NCI-H2107 (cell line): Measurements from ENCODE around the gene SLC16A5.
"Not testable (repeated sequence)": the region's sequence is repeated elsewhere in the genome, so short reads cannot be mapped to it uniquely, and the experiment has no call there.

Experiments used
- DNase-seq: peaks from one replicate; lab custom pipeline; 2025; lab: John Stamatoyannopoulos, UW

SLC16A5 gene

DNA sequence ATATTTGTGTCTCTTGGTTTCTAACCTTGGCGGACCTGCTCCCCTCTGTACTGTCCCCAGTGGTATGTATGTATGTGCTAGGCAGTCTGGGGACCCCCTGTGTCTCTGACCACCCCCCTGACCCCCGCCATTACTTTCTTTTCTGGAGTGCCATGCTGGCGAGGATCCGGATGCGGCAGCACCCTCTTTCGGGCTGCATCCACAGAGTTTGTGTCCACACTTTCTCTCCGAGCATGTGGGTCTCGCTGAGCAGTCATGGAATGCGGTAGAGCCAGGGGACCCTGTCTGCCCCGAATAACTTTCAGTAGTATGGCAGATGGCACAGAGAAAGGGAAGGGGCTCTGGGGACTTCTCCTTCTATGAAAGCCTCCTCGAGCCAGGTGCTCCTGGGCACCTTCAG lies 23.7 kb upstream of the SLC16A5 start:
- DNase-seq, result no peak

DNA sequence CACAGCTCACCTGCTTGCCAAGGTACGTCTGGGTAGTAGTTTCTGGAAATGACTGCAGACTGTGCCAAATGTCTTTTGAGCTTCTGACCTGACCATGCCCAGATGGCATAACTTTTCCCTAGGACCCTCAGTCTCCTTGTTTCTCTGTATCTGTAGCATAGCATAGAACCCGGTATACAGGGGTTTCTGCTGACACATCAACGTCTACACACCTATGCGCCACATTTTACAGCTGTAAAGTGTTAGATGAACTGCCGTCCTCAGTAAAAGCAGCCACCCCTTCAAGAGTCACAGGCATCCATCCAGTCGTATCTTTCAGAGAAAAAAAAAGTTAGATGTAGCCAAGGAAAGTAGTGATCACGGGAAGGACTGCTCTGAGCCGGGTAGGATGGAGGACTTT lies 23.3 kb upstream of the SLC16A5 start:
- DNase-seq, result no peak

DNA sequence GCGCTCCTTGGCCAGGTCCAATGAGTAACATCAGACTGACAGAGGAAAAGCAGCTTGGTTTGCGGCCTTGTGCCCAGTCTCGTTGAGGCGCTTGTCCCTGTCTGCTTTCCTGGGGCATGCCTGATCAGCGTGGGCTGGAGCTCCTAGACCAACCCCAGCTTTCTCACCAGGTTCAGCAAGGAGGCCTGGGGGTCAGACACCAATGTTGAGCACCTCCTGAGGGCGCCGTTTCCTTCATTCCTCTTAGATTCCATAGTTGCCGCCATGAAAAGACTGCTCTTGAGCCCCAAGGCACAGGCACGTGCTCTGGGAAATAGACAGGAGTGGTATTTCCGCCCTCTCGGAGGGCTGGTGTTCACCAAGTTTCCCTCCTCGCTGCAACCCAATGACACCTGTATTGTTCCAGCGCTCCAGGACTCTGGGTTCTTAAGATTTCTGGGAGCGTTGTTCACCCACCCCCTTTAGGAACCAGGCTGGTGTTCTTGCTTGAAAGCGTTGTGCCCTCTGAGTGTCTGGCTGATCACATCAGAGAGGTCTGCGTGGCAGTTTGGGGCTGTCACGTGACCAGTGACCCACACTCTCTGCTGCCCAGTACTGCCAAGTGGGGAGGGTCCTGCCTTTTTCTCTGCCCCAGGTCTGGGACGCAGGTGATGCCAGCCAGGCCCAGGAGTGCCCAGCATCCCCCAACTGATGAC lies 22.7 kb upstream of the SLC16A5 start:
- DNase-seq, result no peak

DNA sequence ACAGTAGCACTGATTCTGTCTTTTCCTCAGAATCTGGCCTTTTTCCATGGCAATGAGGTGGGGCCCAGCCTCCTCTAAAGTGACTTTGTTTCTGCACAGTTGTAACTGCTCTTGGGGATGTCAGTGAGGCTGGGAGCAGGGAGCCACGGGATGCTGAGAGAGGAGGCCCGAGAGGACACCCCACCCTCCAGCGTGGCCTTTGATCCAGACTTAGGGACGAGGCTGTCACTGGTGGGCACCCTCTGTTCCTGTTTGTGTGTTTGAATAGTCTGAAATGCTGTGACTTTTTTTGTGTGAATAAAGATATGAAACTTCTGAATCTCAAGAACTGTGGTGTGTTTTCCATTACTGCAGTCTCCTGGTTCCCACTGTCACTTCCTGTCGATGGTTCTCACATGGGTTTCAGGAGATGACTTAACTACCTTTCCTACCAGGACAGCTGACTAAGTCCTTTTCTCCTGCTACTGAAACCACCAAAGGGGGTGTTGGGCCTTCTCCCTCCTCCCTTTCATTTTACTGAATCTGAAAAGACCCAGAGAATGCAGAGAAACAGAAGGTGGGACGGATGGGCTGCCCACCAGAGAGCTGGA lies 22.1 kb upstream of the SLC16A5 start:
- no peak for DNase-seq

DNA sequence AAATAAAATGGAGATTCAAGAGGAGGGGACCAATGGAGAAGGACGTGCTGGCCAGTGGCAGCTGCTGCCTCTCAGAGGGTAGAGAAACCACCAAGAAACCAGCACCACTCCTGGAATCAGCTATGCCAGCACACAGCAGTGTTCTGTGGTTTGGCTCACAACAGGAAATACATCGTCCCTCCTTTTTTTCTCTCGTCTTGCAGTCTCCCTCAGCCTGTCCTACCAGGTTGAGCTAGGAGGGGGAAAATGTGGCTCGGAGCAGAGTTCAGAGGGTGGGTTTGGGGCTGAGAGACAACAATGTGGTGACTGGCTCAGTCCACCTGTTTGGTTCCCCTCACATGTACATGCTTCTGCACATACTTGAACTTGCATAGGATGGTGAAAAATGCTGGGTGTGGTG lies 19.9 kb upstream of the SLC16A5 start:
- DNase-seq, result no peak

DNA sequence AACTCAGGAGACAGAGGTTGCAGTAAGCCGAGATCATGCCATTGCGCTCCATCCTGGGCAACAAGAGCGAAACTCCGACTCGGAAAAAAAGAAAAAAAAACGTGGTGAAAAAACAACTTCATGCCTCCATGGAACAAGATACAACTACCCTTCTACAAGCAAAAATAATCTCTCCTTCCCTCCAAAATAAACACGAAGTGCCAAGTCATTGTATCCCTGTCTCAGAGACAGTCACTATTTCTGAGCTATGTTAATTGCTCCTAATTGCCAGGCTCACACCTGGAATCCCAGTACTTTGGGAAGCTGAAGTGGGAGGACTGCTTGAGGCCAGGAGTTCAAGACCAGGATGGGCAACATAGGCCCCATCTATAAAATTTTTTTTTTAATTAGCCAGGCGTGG lies 19.0 kb upstream of the SLC16A5 start:
- DNase-seq, result no peak

DNA sequence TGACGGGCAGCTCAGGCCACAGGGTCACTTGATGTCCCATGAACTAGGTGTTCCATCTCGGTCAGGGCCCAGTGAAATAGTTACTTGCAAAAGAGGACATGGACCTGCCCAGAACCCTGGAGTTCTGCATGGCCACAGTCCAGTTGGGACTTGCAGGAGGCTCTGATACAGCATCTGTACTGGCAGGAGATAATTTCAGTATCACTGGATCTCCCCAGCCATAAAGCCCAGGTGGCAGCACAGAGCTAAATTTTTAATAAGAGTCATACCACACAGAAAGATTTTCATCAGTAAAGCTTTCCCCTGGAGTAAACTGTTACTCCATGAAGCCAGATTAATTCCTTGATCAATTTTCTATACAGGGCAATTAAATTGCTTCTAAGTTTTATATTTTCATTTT lies 18.0 kb upstream of the SLC16A5 start:
- no peak for DNase-seq

DNA sequence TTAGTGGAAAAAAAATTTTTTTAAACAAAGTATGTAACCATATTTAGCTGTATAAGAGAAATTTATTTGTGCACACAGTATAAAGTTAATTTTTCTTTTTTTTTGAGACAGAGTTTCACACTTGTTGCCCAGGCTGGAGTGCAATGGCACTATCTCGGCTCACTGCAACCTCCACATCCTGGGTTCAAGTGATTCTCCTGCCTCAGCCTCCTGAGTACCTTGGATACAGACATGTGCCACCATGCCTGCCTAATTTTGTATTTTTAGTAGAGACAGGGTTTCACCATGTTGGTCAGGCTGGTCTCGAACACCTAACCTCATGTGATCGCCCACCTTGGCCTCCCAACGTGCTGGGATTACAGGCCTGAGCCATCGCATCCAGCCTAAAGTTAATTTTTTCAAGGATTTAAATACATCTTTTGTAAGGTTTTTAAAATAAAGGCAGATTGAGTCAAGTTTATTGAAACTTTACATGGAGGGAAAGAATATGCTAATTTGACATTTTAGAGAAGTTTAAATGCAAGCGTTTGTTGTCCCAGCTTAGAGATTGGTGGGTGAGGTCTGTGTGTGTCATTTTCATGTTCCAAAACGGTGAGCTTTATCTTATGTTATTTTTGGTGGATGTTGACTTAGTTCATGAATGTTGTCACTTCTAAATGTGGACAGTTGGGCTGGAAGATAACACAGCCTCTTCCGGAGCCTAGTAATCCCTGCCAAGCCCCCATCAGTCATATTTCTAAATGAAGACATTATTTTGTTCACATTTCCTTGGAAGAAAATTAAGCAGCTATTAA lies 16.1 kb upstream of the SLC16A5 start:
- DNase-seq, result not testable (repeated sequence)

DNA sequence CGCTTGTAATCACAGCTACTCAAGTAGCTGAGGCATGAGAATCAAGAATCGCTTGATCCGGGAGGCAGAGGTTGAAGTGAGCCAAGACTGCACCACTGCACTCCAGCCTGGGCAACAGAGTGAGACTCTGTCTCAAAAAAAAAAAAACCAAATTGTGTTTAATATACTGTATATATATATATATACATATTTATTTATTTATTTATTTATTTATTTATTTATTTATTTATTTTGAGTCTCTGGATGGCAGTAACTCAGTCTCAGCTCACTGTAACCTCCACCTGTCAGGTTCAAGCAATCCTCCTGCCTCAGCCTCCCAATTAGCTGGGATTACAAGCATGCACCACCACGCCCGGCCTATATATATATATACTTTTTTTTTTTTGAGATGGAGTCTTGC lies 14.8 kb upstream of the SLC16A5 start:
- not testable (repeated sequence) for DNase-seq

DNA sequence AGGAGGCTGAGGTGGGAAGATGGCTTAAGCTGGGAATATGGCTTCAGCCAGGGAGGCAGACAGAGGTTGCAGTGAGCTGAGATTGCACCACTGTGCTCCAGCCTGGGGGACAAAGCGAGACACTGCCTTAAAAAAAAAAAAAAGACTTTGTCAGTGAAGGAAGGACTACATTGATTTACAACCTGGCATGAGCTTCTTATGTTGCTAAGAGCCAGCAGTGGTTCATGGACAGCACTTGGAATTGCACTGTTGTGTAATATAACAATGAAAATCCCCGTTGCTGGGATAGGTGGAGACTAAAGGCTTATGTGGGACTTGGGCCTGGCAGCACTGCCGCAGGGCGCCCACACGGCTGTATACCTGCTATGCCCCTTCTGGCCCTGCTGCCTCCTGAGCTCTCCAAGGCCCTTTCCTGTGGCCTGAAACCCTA lies 14.1 kb upstream of the SLC16A5 start:
- no peak for DNase-seq

DNA sequence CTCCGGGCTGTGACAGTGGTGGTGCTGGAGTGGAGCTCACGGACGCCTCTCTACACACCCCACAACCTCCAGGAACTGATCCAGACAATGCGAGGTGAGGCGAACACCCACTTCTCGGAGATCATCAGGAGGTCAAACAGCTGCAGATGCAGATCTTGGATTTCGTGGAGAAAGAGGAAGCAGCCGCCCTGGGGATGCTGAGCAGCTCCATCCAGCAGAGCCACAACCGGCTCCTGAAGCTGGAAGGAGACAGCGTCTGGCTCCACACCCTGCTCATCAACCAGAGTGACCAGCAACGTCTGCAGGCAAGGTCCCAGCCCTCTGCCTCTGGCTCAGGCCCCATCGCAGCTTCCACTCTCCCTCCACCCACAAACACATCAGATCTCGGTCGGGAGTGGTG lies 13.2 kb upstream of the SLC16A5 start:
- no peak for DNase-seq

DNA sequence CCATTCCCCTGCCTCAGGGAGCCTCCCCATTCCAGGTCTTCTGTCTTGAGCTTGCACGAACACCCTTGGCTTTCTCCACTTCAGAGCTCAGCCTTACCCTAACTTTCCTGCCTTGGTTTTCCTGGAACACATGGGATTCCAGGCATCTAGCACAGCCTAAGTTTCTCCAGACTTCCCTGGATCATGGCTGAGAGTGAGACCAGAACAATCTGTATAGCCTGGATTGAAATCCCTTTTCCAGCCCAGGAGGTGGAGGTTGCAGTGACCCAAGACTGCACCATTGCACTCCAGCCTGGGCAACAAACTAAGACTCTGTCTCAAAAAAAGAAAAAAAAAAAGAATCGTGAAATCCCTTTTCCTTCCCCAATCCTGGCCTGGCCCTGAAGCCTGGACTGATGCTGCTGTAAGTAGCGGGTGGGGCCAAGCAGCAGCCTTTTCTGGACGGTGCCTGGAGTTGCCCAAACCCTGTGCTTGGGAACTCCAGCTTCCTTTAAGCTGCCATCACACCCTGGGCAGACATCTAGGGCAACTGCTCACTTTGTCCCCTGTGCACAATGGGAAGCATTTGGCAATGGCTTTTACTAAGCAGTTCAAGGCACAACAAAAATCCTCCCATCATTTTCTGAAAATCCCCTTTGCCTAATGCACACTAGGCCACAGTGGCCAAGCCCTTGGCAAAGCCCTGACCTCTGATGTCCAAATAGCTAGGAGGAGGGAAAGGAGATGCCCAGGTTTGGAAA lies 12.0 kb upstream of the SLC16A5 start:
- no peak for DNase-seq

DNA sequence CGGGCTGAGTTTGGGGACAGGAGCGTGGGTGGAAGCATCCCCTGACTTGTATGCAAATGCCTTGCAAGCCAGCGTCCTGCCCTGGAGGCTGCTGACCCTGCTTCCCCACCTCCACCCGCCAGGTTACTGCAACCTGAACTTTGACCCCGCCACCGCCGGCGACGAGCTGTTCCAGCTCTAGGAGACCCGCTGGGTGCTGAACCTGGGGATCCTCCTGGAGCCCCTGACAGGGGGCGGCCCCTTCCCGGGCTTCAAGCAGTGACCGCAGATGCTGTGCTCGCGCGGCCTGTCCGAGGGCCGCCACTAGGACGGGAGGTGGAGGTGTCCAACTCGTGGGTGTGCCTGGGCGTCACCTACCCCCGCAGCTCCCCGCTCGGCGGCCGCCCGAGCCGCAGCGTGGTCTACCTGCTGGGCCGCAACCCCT lies 10.7 kb upstream of the SLC16A5 start:
- no peak for DNase-seq

DNA sequence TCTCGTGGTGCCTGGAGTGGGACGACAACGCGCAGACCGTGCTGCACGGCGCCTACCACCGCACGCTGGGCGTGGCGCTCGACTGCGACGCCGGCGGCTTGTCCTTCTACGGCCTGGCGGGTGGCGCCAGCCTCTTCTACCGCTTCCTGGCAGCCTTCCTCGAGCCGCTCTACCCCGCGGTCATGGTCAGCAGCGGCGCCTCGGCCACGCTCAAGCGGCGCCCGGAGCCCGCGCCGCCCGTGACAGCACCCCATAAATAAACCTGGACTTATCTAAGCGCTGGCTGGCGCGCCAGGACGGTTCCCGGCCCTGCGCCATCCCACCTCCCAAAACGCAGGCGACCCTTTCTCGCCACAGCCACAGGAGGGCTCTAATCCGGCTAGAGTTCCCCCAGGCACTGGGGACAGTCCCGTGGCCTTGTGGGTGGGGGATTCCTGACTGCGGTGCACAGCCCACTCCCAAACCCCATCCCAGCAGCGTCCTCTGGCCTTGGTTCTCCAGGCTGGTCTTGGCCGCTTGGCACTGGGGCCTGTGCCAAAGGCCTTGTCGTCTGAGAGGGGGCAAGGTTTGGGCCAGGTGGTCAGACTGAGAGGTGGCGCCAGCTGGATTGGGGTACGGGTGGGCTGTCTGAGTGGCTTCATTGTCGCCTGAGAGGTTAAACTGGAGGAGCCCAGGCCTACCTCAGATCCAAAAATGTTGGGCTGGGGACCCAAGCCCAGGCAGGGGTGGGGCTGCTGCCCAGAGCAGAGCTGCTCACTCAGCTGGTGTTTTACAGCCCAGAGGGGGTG lies 10.1 kb upstream of the SLC16A5 start:
- DNase-seq, result no peak

DNA sequence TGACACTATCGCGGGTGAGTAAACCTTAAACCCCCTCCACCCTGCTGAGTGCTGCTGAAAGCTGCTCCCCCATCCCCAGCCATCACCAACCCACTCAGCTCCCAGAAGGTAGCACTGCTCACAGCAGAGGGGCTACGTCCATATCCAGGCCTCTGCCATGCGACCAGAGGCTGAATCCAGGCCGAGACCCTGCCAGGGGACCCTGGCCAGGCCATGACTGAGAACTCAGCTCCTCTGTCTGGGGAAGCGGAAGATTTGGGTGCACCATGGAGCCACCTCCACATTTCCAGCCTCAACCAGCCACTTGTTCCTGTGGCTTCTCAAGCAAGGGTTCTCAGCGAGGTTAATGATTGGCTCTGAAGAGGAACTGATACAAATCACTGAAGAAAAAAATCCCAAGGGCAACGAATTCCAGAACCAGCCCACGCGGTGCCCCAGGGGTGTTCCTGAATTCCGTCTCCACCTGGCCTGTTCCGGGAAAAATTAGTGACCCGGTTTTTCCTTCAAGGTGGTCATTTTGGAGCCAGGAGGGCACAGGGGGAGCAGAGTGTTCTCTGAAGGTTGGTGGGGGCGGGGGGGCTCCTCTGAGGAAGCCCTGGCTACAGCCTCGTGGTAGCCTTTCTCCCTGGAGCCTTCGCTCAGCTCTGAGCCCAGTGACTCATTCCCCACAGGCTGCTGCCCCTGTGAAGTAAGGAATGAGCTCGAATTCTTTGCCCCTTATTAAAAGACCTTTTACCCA lies 9.3 kb upstream of the SLC16A5 start:
- no peak for DNase-seq

DNA sequence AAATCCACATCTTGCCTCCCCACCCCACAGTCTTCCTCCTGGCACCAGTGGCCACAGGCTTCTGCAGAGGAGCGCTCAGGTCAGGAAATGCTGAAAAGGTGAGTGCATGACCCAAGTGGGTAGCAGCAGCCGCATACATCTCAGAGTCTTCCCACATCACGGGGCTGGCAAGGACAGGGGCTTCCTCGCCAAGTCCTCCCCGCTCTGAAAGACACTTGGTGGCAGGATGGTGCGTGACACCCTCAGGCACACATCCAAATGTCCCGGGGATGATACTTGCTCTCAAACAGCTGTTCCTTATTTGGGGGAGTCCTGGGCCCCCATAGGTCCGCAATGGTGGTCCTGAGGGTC lies 8.8 kb upstream of the SLC16A5 start:
- DNase-seq, result no peak

DNA sequence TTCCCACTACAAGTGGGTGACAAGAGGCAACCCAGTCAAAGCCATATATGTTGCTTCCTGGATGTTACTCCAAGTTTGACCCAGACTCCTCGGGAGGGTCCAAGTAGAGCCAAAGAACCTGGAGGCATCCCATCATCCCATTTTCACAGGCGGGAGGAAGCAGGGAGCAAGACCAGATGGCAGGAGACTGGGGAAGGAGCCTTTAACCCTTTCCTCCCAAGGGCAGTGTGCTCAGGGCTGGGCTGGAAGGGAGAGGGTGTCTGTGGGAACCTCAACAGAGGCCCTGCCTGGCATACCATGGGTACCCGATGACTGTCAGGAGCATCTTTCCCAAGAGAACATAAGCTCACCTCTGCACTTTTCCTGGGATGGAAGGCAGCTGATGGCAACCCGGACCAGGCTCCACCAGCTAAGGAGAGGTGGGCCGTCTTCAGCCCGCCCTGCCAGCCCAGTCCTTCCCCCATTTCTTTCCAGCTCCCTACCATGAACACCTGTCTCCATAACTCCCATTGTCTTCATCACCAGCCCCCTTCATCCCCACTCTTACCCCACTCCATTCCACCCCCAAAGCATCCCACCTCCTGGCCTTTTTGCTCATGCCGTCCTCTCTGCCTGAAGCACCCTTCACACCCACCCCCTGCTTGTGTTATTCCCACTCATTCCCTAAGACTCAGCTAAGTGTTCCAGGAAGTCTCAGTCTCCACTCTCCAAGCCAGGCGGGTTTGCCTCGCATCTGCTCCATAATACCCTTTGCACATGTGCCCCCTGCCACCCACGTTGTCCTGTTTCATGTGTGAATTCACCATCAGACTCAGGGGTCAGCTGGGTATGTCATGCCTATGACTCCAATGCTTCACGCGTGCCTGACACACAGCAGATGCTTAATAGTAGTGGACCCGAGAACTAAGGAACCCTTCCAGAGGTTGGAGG lies 5.9 kb upstream of the SLC16A5 start:
- no peak for DNase-seq

DNA sequence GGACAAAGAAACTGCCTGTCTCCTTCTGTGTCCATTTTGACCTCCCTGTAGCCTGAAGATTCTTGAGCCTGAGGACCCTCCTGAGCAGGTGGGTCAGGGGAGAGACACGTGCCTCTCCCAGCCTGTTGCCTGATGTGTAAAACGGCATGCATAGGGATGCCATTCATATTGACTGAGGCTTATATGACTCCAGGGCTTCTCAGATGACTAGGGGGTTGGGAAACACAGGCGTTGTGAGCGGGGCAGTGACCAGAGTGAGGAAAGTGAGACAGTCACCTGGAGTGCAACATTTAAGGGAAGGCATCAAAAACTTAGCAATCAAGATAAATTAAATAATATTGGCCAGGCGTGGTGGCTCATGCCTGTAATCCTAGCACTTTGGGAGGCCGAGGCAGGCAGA lies 5.1 kb upstream of the SLC16A5 start:
- DNase-seq, result no peak

DNA sequence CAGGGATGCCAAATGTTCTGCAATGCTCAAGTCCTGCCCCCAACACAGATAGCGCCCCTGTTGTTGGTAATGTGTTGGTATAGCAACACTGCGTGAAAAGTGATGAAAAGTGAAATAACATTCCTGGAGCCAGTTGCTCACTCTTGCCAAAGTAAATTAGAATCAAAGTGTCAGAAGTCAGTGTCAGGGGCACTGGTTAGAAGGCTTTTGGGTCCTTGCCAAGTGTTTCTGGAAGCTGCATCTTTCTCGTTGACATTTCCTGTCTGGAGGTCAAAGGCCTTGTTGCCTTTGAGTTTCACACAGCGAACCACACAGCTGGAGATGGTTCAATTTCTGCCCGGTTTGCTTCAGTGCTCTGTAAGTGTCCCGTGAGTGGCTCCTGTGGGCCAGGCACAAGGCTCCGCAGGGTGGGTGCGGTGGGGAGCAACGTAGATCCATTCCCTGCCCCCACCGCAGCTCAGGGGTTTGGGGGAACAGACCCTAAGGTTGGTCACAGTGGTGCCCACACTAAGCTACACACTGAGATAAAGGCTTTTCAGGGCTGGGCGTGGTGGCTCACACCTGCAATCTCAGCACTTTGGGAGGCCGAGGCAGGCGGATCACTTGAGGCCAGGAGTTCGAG lies 3.6 kb upstream of the SLC16A5 start:
- no peak for DNase-seq
